Right lobe of liver (tissue), 4 donors: ENCODE data around the gene CPNE7.

Source experiments
- CTCF ChIP-seq, 4 donors: fragments of 200-600 bp in 3 of 4; fragments of 450-650 bp in 1 of 4; IDR thresholded peaks; one replicate each; pipeline versions ENCODE4 v1.5.1 to v1.8.0; 2016 to 2022; ENCODE audit warnings: antibody characterized with exemption in 4 of 4, mild to moderate bottlenecking in 2 of 4
- POLR2A ChIP-seq: fragments of 450-650 bp; IDR thresholded peaks from one replicate; pipeline ENCODE4 v1.6.1; 2017; ENCODE audit warnings: antibody characterized with exemption, mild to moderate bottlenecking
- donor health status: DM: no; HTN: no; CAD: no.
- donor health status: DM: no; HTN: no; CAD: no.
- donor health status: DM: no; HTN: yes; CAD: no.

- no peak for TF ChIP-seq POLR2A
- no peak for TF ChIP-seq CTCF (IDR thresholded peaks at IDR 0.05)
These were observed 12.6 kb upstream of the CPNE7 start for GRCh38 chr16:89562939-89563338.
